ENCODE measurements around the gene GPR171. TPM values are rescaled to one million over a fixed set of nuclear protein-coding genes. Genes with fewer than 3 reads are reported as not detected.
A peak's percentile ranks its signal among the peaks of the same experiment; 100 is the strongest.

The GPR171 gene
- polyA plus RNA-seq, 3 donors = 0.20 TPM; not detected in 2

GRCh38 chr3:151191095-151191494, 11.9 kb downstream of the GPR171 start:
- no peaks in the 10 kb centered on the region for H3K79me2 ChIP-seq (ENCODE audit: insufficient read depth, low read length)
- Mint-ChIP-seq H3K9me3 (peaks cover 0 to 2% (median 0%) of the 10 kb centered on the region in 7 donors), H3K4me3 (no peak overlapping the region), H3K4me1 (no peaks in the 10 kb centered on the region), H3K27ac (no peak overlapping the region), H3K36me3 (no peaks in the 10 kb centered on the region), H3K27me3 (ENCODE audit: low read depth in 3 of 3) (peaks cover 0 to 2% (median 0%) of the 10 kb centered on the region in 3 donors)
- no CpG with 5 or more reads among the region's 1 CpG for WGBS (ENCODE audit: insufficient coverage)
- intact Hi-C loops (cut with micrococcal nuclease) = no loop called here
- no peaks in the 10 kb centered on the region for H3K4me1 ChIP-seq (ENCODE audit: control insufficient read depth in 1 of 2, insufficient read depth in 2 of 2, low read length in 2 of 2)
- H3K9ac ChIP-seq (ENCODE audit: insufficient read depth, low read length, poor library complexity, severe bottlenecking) = no peak overlapping the region
- no peak for TF ChIP-seq CTCF (IDR thresholded peaks at IDR 0.05)
- DNase-seq = no peak
- H3K4me3 ChIP-seq (replicated peaks in 1 of 3; ENCODE audit: low read depth in 2 of 3, low read length in 3 of 3) = no peak overlapping the region
- H4K20me1 ChIP-seq (ENCODE audit: insufficient read depth, low read length) = no peaks in the 10 kb centered on the region
- no peaks in the 10 kb centered on the region for H3K9me3 ChIP-seq (replicated peaks in 1 of 2; ENCODE audit: control insufficient read depth in 1 of 2, insufficient read depth in 1 of 2, low read length in 2 of 2)
- no peaks in the 10 kb centered on the region for H3K27me3 ChIP-seq (ENCODE audit: control insufficient read depth in 2 of 2, insufficient read depth in 2 of 2, low read length in 2 of 2)
- H2AFZ ChIP-seq (ENCODE audit: insufficient read depth, low read depth, low read length, poor library complexity, severe bottlenecking) = no peak overlapping the region
- no peaks in the 10 kb centered on the region for H3K36me3 ChIP-seq (replicated peaks in 1 of 2; ENCODE audit: control insufficient read depth in 1 of 2, insufficient read depth in 2 of 2, low read length in 2 of 2)
- H3K4me2 ChIP-seq (replicated peaks; ENCODE audit: extremely low read depth, low read length, poor library complexity, severe bottlenecking) = no peak overlapping the region
- H3K27ac ChIP-seq (ENCODE audit: low read depth in 1 of 2, low read length in 2 of 2) = no peak overlapping the region

DNA sequence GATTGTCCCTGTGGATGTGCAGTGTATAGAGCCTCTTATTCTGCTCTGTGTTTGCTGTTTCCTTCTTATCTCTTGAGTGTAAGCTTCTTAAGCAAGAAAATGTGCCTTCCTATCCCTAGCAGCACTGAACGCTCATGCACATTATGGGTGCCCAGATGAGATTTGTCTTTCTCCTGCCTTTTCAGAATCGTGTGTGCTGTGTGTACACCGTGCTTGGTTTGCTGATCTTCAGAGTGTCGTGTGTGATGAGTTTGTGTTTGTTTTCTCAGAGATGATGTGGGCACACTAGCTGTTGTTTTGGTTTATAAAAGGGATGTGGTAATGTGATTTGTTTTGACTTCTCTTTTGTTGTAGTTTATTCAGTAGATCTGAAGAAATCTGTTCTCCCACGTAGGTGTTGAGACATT, 19.7 kb downstream of the GPR171 start:
- peaks cover 0 to 8% of the 10 kb centered on the region in 2 donors for H3K4me1 ChIP-seq (ENCODE audit: control insufficient read depth in 1 of 2, insufficient read depth in 2 of 2, low read length in 2 of 2)
- peaks cover 0 to 2% (median 1%) of the 10 kb centered on the region in 3 donors for H3K27me3 Mint-ChIP-seq (ENCODE audit: low read depth in 3 of 3)
- H3K4me1 Mint-ChIP-seq = peaks cover 5% of the 10 kb centered on the region
- peak overlapping the region in 1 of 7 donors; percentile 7 for H3K27ac Mint-ChIP-seq
- H3K27ac ChIP-seq (ENCODE audit: low read depth in 1 of 2, low read length in 2 of 2) = no peak overlapping the region
- H4K20me1 ChIP-seq (ENCODE audit: insufficient read depth, low read length) = no peaks in the 10 kb centered on the region
- H3K4me3 ChIP-seq (replicated peaks in 1 of 3; ENCODE audit: low read depth in 2 of 3, low read length in 3 of 3) = no peak overlapping the region
- H3K9ac ChIP-seq (ENCODE audit: insufficient read depth, low read length, poor library complexity, severe bottlenecking) = no peak overlapping the region
- 91% methylated on average over 4 of the region's 5 CpGs for WGBS (ENCODE audit: insufficient coverage)
- H3K36me3 Mint-ChIP-seq = no peaks in the 10 kb centered on the region
- no peaks in the 10 kb centered on the region for H3K9me3 ChIP-seq (replicated peaks in 1 of 2; ENCODE audit: control insufficient read depth in 1 of 2, insufficient read depth in 1 of 2, low read length in 2 of 2)
- H3K27me3 ChIP-seq (ENCODE audit: control insufficient read depth in 2 of 2, insufficient read depth in 2 of 2, low read length in 2 of 2) = no peaks in the 10 kb centered on the region
- no peaks in the 10 kb centered on the region for H3K9me3 Mint-ChIP-seq
- no peak overlapping the region for H3K4me3 Mint-ChIP-seq
- no peak overlapping the region for H3K4me2 ChIP-seq (replicated peaks; ENCODE audit: extremely low read depth, low read length, poor library complexity, severe bottlenecking)
- DNase-seq = no peak
- no peaks in the 10 kb centered on the region for H3K79me2 ChIP-seq (ENCODE audit: insufficient read depth, low read length)
- TF ChIP-seq CTCF (IDR thresholded peaks at IDR 0.05) = no peak
- intact Hi-C loops (cut with micrococcal nuclease) = no loop called here
- H2AFZ ChIP-seq (ENCODE audit: insufficient read depth, low read depth, low read length, poor library complexity, severe bottlenecking) = peak overlapping the region; percentile 28
- H3K36me3 ChIP-seq (replicated peaks in 1 of 2; ENCODE audit: control insufficient read depth in 1 of 2, insufficient read depth in 2 of 2, low read length in 2 of 2) = no peaks in the 10 kb centered on the region
